ENCODE results near the gene CORO6. TPM values are rescaled to one million over a fixed set of nuclear protein-coding genes. Genes with fewer than 3 reads are reported as not detected.

The CORO6 gene
- 4.9 to 8.1 TPM (median 6.4 TPM) in 5 replicates for total RNA-seq (2022; extraction: Qiagen RNA extraction; ENCODE audit: low read depth)

GRCh38 chr17:29622337-29623282 lies at the start of gene CORO6:
Gene CORO6, minus strand, starts transcription at chr17:29622912. Its CDS starts 1,491 bp downstream, at chr17:29621421.

GRCh38 chr17:29592850-29593551 lies 29.7 kb downstream of the CORO6 start, which contains the start of gene ANKRD13B:
Gene ANKRD13B, plus strand, starts transcription at chr17:29593132. Its CDS starts 490 bp downstream, at chr17:29593622.

GRCh38 chr17:29589524-29590410 lies 32.9 kb downstream of the CORO6 start, which contains the start of gene GIT1:
Gene GIT1, minus strand, starts transcription at chr17:29589648. Its CDS starts 270 bp downstream, at chr17:29589378.

GRCh38 chr17:29568331-29569244 lies 54.1 kb downstream of the CORO6 start, which contains the start of gene TP53I13:
Gene TP53I13, plus strand, starts transcription at chr17:29568701. Its CDS starts 58 bp downstream, at chr17:29568759.

GRCh38 chr17:29566473-29567303 lies 56.0 kb downstream of the CORO6 start, which contains the start of gene ABHD15:
Gene ABHD15, minus strand, starts transcription at chr17:29567037. Its CDS starts 71 bp downstream, at chr17:29566966.

Other genes with a start within 250 kb of the CORO6 start
- gene TAOK1, start 232.5 kb downstream of the CORO6 start, total RNA-seq (2022; extraction: Qiagen RNA extraction; ENCODE audit: low read depth): 16.3 to 25.2 TPM (median 23.1 TPM) in 5 replicates
- gene ABHD15, start 55.9 kb downstream of the CORO6 start, total RNA-seq (2022; extraction: Qiagen RNA extraction; ENCODE audit: low read depth): 21.1 to 25.3 TPM (median 23.1 TPM) in 5 replicates
- gene TP53I13, start 54.2 kb downstream of the CORO6 start, total RNA-seq (2022; extraction: Qiagen RNA extraction; ENCODE audit: low read depth): 64.0 to 90.4 TPM (median 77.2 TPM) in 5 replicates
- 54.1 to 73.3 TPM (median 67.3 TPM) in 5 replicates for gene GIT1, start 33.3 kb downstream of the CORO6 start, total RNA-seq (2022; extraction: Qiagen RNA extraction; ENCODE audit: low read depth)
- 18.8 to 27.6 TPM (median 24.3 TPM) in 5 replicates for gene ANKRD13B, start 29.8 kb downstream of the CORO6 start, total RNA-seq (2022; extraction: Qiagen RNA extraction; ENCODE audit: low read depth)

All from A549 treated with CpdA at 1 μM for 4 hours (cell line).